Stimulated activated CD8-positive, alpha-beta memory T cell treated with anti-CD3 and anti-CD28 coated beads, Interleukin-4, amount 100 ng/mL, for 1 hour (primary cell): ENCODE results near the gene DUSP16.
A peak's percentile ranks its signal among the peaks of the same experiment; 100 is the strongest.
"Not testable (repeated sequence)": the region's sequence is repeated elsewhere in the genome, so short reads cannot be mapped to it uniquely, and the experiment has no call there.

Source experiments
- DNase-seq, 2 donors: peaks; one replicate each; pipeline ENCODE4 v3.0.0-alpha.2; 2020; ENCODE audit warnings: low read depth in 2 of 2, low spot score in 1 of 2

Gene DUSP16

GRCh38 chr12:12471982-12472961 is 90.4 kb downstream of the DUSP16 start:
- not testable (repeated sequence) for DNase-seq

DNA sequence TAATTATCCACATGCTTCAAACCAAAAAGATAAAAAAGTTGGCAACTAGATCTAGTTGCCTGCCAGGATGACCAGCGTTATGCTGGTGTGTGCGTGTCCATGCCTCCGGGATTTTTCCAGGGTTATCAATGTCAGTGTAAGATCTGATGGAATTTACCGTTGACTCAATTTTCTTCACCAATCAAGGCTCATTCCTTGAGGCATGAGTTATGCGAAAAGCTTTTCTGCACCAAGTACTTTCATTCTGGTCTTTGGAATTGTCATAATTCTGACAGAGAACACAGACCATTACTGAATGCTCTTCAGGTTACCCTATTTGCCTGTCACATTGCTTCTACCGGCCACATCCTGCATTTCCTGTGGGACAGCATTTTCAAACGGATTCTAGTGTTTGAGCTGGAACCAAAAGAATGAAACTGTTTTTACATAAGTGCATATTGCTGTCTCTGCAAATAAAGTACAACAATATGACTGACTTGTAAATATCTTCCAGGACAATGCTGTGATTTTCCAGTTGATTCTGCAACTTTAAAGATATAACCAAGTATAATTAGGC is 91.8 kb downstream of the DUSP16 start:
- no peak for DNase-seq

DNA sequence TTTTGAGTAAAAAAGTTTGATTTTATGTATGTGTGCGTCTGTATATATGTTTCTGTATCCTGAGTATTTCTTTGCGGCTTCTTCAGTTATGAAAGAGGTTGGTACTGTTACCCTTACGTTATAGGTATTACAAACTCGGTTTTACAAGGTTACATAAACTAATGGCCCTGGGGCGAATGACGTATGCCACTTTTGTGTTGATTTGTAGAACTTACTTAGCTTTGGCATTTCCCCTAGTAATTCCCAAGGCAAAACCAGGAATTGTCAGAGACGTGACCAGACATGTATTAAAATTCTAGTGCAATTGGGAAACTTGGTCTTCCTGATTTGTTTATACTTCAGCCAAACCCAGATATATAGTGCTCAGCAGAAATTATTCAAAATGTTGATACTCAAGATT is 93.3 kb downstream of the DUSP16 start:
- DNase-seq, result no peak

GRCh38 chr12:12468575-12468974 is 94.1 kb downstream of the DUSP16 start:
- no peak for DNase-seq

DNA sequence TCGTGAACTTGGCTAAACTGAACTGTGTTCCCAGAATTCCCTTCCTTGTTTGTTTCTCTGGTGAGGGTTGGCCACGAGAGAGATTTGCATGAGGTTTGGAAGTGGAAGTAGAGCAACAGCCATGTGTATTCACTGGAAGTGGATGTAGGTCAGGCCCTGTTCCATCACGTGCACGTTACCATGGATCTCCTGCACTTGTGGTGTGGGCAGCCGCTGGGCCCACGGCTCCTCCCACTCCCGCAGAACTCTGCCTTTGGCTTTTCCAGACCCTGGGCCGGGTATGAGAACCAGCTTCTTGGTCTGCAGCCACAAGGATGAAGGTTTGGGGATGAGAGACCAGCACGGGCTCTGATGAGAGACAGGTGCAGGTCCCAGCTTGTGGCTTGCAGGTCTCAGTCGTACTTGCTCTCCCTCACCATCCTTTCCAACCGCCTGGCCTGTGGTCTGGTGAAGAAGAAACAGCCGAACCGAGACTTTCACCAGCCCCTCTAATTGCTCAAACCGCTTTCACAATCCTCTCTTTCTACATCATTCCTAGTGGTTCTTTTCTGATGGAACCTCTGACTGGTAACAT is 94.9 kb downstream of the DUSP16 start:
- DNase-seq, result peak in 1 of 2 donors; percentile 22

- no peak for DNase-seq
Measured at GRCh38 chr12:12467264-12467663, 95.4 kb downstream of the DUSP16 start.

- peak in 1 of 2 donors; percentile 24 for DNase-seq
Measured at GRCh38 chr12:12466157-12466556, 96.5 kb downstream of the DUSP16 start.

GRCh38 chr12:12465522-12465921 is 97.1 kb downstream of the DUSP16 start:
- no peak for DNase-seq

GRCh38 chr12:12461923-12462315 is 100.7 kb downstream of the DUSP16 start:
- DNase-seq, result no peak

- DNase-seq, result no peak
Measured at GRCh38 chr12:12460935-12461922, 101.4 kb downstream of the DUSP16 start.

DNA sequence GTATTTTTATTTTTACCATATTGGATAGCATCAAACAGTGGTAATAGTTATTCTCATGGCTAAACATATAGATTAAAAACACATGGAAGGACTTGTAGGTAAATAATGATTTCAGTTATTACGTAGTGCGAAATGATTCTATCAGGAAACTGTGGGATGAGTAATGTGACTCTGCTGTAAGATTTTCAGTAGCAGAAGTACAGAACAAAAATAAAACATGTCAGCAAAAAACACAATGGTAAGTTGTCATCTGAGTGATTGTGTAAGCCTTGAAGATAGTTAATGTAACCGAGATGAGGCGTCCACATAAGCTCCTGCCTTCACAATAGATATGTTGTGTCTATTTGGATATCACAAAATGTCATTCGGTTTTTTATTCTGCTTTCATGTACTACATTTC is 106.0 kb downstream of the DUSP16 start:
- no peak for DNase-seq

GRCh38 chr12:12454315-12454714 is 108.3 kb downstream of the DUSP16 start:
- DNase-seq, result no peak

GRCh38 chr12:12453635-12454034 is 109.0 kb downstream of the DUSP16 start:
- no peak for DNase-seq

DNA sequence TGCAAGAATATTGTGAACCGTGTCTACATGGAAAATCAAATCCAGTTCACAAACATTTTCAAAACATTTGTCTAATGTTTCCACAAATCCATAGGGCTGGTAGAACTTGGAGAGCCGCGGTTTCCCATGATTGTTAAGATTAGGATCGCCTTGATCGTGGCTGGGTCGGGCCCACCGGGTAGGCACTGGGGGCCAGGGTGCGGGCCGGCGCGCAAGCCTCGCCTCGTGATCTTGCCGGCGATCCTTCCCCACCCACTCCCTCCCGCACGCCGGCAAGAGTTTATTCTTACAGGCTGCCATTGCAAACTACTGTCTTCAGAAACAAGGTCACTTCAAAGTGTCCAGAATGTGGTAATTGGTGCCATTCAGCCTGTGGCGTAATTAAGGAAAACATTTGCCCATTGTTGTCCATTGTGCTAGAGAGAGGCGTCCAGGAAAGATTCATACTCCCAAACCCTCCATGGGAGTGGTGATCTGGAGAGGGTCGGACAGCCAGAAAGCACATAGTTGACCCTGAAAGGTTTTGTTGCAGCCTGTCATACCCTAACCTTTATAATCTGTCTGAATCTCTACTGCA is 110.2 kb downstream of the DUSP16 start:
- no peak for DNase-seq

DNA sequence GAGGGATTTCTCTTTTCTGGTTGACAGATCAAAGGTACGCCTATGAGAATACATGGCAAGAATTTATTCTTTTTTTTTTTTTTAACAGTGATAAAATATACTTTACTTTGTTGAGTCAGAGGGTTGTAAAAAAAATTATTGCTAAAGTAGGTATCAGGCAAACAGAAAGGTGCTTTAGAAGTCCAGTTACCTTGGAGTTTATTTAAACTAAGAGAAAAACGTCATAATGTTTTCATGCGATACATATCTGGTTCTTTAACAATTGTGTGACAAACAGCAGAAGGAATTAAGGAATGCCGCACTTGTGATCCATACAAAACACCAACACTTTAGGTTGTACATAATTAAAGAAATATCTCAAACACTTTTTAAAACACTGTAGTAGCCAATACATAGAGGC is 111.6 kb downstream of the DUSP16 start:
- DNase-seq, result no peak

- DNase-seq, result no peak
Measured at GRCh38 chr12:12450043-12450471, 112.6 kb downstream of the DUSP16 start.

- DNase-seq, result no peak
Measured at GRCh38 chr12:12449533-12450025, 113.1 kb downstream of the DUSP16 start.

- no peak for DNase-seq
Measured at GRCh38 chr12:12447837-12448236, 114.8 kb downstream of the DUSP16 start.

DNA sequence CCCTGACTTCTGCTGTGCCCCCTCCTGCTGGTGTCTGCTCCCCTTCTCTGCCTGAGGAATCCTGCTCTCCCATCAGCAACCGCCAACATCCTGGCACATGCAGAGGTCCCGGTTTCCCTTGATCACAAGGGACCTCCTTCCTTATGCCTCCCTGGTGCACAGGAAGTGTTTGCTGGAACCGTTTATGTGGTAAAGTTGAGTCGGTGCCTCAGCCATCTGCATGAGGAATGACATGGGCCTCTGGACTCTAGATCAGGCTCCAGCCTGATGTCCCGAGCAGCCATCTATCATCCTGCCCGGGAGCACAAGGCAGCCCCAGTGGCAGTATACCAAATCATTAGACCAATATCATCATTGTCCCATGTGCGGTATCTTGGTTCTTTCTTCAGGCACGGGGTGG is 115.4 kb downstream of the DUSP16 start:
- DNase-seq, result no peak

GRCh38 chr12:12446786-12447185 is 115.9 kb downstream of the DUSP16 start:
- DNase-seq, result no peak

DNA sequence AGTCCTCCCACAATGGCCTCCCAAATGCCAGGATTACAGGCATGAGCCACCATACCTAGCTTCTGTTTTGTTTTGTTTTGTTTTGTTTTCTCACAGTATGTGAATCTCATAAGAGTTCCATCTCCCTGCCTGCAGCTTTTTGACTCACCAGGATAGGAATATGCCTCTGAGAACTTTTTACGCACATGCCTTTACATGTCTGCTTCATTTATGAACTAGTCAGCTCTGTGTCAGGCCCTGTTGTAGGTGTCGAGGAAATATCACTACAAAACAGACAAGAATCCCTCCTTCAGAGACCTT is 116.8 kb downstream of the DUSP16 start:
- DNase-seq, result no peak
